COLO668 (cell line): Measurements from ENCODE around the gene XYLB.

Experiments used
- DNase-seq: peaks from one replicate; lab custom pipeline; 2025; ENCODE audit not compliant: unreplicated experiment; lab: John Stamatoyannopoulos, UW

The XYLB gene

DNA sequence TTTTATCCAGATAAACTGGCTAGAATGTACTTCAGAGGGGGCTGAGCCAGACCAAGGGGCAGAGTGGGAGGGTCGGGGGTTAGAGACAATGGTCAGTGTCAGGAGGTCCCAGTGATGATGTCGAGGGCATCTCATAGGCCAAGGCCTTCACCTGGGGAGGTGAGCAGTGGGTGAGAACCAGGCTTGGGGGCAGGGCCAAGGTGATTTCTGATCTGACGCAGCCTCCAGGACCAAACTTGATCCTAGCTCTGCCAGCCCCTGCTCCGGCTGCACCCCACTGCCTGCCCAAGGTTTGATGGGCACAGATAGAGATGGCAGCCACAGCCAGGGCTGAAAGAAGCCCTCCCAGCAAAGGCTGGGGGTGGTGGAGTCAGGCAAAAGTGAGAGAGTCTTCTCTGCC is 14.9 kb downstream of the XYLB start:
- no peak for DNase-seq

DNA sequence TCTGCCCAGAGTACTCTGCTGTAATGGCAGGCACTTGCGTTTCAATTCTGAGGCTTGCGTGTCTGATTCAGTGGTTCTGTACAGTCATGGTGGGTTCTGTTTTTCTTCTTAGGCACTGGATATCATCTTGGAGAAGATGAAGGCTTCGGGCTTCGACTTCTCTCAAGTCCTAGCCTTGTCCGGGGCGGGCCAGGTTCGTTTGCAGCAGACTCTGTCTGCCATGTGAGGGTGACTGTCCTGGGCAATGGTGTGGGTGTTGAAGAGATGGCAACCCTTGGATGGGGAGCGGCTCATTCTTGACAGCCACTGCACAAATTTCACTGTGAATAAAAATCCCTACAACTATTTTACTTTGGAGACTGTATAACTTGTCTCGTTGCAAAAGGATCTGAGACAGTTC is 16.2 kb downstream of the XYLB start:
- no peak for DNase-seq

DNA sequence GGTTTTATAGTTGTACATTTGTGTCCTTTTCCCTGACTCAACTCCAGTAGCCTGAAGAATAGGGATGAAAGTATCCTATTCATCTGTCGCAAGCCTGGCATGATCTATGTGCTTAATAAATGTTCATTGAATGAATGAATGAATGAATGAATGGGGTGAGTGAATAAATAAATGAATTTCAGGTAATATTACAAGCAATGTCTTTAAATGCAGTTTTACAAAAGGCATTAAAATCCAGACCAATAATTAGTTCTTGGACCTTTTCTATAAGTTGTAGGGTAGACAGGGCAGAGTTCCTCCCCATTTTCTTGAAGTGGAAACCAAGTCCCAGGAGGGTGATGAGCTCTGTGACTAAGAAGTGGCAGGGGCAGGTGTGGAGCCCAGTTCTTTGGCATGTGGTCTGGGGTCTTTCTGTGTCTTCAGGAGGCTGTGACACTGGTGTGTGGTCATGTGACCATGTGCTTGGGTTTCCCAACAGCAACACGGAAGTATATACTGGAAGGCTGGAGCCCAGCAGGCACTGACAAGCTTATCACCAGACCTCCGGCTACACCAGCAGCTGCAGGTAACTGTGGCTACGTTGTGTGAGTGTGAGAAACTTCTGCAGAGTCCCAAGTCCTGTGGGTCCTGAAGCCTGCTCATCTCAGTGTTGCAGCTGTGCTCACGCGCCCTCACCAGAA is 18.3 kb downstream of the XYLB start:
- DNase-seq = no peak

DNA sequence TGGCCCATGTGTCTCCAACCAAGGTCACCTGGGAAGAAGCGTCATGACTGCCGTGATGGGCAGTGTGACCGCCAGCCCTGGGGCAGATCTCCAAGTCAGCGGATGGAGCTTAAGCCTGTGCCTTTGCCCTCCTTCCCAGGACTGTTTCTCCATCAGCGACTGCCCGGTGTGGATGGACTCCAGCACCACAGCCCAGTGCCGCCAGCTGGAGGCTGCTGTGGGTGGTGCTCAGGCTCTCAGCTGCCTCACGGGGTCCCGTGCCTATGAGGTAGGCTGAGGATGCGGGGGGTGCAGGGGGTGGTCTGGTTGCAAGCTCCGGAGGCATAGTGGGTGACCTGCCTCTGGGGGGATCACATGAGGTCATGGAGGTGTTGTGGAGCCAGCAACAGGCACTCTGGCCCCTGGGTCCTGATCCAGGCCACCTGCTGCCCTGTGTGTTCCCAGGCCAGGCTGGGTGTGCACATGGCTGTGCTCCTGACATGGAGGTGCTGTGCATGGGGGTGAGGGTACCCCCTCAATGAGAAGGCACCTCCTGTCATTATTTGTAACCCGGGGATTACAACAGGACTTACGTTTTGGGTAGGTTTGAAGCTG is 19.0 kb downstream of the XYLB start:
- DNase-seq = no peak

GRCh38 chr3:38366082-38366481 is 19.5 kb downstream of the XYLB start:
- DNase-seq = no peak

GRCh38 chr3:38367779-38368178 is 21.2 kb downstream of the XYLB start:
- no peak for DNase-seq

DNA sequence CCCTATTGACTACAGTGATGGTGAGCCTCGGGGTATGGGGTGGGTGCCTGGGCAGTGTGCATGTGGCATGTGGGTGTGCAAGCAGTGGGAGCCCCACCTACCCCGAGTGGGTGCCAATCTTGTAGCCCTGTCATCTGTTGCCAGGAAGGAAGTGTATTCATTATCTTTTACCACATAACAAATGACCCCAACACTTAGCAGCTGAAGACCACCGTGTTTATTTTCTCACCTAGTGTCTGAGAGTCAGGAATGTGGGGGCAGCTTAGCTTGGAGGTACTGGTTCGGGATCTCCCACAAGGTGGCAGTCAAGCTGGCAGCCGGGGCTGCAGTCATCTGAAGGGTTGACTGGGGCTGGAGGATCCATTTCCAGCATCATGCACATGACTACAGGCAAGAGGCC is 21.7 kb downstream of the XYLB start:
- DNase-seq = no peak

- no peak for DNase-seq
These were observed 22.6 kb downstream of the XYLB start for GRCh38 chr3:38369186-38369585.

DNA sequence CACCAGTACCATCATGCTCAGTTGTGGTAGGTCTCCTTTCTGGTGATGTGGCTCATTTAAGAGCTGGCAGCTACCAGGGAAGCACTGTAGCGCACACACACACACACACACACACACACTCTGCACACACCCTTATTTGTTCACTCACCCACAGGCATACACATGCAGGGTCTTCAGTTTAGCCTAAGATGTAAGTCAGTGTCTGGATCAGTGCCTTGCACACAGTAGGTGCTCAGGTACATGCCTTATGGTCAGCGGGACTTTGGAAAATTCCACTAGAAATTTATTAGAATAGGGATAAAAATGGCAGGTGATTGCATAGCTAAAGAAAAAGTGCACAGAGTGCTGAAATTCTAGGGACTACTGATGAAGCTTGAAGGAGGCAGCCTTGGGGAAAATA is 23.6 kb downstream of the XYLB start:
- DNase-seq = no peak

GRCh38 chr3:38370861-38371260 is 24.3 kb downstream of the XYLB start:
- no peak for DNase-seq

GRCh38 chr3:38371541-38372213 is 25.1 kb downstream of the XYLB start:
- no peak for DNase-seq

GRCh38 chr3:38372214-38372601 is 25.6 kb downstream of the XYLB start:
- DNase-seq = no peak

GRCh38 chr3:38374221-38374620 is 27.6 kb downstream of the XYLB start:
- DNase-seq = no peak

GRCh38 chr3:38375072-38375471 is 28.5 kb downstream of the XYLB start:
- no peak for DNase-seq

DNA sequence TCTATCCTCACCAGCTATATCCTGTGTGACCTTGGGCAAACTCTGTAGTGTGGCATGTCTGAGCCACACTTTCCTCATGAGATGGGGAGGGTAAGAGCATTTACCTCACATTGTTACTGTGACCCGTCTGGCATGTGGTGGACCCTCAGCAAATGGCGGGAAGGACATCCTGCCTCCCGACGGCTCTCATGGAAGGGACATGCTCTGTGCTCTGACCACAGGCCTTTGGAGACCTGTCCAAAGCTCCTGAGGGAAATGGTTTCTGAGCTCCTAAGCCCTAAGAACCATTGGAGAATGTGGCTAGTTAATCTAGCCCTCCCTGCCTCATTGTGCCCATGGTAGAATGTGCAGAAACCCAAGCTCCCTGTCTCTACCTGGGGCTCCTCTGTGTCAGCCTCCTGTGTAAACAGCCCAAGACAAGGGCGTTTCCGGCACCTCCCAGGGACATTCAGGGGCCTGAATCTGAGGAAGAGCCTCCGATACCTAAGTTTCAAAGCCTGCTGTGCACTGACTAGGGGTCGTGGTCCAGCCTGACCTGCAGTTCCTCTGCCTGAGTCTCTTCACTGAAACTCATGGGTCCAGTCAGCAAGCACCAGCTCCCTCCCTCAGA is 29.0 kb downstream of the XYLB start:
- DNase-seq = no peak

DNA sequence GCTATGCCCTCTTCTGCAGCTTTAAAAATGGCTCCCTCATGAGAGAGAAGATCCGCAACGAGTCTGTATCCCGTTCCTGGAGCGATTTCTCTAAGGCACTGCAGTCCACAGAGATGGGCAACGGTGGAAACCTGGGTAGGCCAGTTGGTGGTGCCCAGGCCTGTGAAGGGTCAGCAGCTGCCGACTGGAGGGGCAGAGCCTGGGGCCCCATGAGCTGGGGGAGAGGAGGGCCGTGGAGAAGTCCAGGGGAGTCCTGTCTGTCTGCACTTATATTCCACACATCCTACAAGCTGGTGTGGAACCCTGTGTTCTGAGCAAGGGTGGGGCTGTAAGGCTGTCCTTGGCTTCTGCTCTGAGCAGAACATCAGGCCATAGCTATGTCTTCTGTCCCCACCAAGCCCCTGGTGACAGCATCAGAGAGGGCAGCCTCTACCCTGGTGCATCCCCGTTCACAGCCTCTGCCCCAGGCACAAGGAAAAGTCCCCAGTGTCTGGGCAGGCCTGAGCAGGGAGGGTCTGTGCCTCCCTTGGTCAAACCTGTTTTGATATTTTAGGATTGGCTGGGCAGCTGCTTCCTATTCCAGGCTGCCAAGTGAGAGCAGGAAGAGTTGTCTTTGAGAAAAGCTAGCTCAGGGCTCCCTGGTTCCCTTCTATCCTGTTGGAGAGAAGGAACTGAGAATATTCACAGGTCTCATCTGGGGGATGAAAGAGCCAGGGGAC is 29.7 kb downstream of the XYLB start:
- DNase-seq = no peak

GRCh38 chr3:38379201-38379770 is 32.7 kb downstream of the XYLB start:
- DNase-seq = no peak

DNA sequence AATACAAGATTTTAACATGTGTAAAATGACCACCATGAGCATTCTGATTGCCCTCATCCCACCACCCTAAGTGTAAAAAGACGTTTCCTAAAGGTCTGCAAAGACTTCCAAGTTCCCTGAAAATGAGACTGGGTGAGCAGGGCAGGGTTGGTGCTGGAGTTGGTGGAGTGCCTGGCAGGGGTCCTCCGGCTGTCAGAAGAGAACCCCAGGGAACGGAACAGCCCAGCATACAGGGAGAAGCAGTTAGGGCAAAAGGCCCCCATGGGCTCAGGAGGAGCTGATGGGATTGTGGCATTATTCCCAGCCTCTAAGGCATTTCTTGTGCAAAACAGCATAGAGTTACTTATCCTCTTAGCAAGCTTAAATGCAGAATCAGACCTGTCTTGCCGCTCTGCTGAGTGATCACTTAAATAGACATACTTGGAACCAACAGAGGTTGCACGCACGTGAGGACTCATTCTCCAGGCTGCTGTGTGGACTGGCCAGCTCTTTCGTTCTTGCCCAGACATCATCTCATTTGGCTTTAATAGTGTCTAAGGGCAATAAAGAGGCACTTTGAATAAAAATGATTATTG is 36.0 kb downstream of the XYLB start:
- DNase-seq = no peak

DNA sequence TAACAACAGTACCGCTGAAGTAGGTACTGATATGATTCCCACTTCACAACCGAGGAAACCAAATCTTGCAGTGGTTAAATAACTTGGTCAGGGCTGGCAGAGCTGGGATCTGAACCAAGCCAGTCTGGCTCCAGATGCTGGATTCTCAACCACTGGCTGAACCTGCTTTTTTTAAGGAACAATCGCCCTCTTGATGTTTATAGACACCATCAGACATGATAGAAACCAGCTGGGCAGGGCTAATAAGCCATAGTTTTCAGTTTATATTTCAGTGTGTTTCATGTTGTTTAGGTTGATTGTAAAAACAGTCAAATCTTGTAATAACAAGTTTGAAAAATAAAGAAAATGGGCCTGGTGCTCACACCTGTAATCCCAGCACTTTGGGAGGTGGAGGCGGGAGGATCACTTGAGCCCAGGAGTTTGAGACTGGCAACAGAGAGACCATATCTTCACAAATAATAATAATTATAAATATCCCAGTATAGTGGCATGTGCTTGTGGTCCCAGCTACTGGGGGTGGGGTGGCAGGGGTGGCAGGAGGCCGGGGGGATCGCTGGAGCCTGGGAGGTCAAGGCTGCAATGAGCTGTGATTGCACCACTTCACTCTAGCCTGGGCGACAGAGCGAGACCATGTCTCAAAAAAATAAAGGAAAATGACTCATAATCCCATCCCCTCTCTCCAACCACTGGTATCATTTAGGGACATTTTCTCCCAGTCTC is 36.7 kb downstream of the XYLB start:
- DNase-seq = no peak
